GM18526 (cell line): ENCODE measurements around the gene KCNC1.

ENCODE experiments used
- POLR2A ChIP-seq: IDR thresholded peaks from 3 replicates; pipeline ENCODE4 v1.6.1; 2011; ENCODE audit not compliant: insufficient read length; ENCODE audit errors: extremely low read depth

Gene KCNC1

GRCh38 chr11:17722000-17722643, 12.5 kb upstream of the KCNC1 start:
- TF ChIP-seq POLR2A, result no peak

DNA sequence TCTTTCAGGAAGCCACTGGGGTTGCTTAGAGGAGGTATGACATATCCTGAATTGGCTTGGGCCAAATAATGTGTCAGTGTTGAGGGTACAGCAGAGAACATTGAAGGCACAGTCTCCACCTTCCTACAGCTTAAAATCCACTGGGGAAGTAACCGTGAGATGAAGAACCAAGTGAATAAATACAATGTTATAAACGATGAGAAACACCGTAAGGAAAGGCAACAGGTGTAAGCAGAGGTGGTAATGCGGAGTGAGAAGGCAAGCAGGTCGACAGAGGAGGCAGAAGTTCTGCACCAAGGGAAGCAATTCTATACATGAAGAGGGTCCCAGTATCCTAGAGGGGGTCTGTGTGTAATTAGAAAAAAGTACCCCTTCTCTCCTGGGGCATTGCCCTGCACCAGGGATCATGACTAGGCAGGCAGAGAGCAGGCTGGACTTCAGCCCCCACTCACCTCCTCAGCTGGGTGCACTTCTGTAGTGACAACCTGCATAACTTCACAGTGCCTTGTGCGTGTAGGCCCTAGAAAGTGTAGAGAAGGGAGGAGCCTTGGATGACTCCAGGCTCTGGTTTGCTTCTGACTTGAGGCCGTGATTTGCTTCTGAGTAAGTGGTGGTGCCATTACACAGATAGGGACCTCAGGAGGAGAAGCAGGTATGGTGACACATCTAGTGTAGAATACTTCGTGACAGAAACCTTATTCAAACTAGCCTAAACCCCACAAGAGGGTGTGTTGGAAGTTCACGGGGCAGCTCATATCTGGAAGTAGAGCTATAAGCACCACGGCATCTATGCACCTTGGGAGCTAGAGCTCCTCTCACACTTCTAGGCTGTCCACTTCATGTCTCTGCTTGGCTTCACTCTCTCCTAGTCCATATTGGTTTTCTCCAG, 10.3 kb upstream of the KCNC1 start:
- TF ChIP-seq POLR2A, result no peak

- no peak for TF ChIP-seq POLR2A
Measured at GRCh38 chr11:17725174-17725573, 9.4 kb upstream of the KCNC1 start.

GRCh38 chr11:17730137-17730536, 4.4 kb upstream of the KCNC1 start:
- no peak for TF ChIP-seq POLR2A

DNA sequence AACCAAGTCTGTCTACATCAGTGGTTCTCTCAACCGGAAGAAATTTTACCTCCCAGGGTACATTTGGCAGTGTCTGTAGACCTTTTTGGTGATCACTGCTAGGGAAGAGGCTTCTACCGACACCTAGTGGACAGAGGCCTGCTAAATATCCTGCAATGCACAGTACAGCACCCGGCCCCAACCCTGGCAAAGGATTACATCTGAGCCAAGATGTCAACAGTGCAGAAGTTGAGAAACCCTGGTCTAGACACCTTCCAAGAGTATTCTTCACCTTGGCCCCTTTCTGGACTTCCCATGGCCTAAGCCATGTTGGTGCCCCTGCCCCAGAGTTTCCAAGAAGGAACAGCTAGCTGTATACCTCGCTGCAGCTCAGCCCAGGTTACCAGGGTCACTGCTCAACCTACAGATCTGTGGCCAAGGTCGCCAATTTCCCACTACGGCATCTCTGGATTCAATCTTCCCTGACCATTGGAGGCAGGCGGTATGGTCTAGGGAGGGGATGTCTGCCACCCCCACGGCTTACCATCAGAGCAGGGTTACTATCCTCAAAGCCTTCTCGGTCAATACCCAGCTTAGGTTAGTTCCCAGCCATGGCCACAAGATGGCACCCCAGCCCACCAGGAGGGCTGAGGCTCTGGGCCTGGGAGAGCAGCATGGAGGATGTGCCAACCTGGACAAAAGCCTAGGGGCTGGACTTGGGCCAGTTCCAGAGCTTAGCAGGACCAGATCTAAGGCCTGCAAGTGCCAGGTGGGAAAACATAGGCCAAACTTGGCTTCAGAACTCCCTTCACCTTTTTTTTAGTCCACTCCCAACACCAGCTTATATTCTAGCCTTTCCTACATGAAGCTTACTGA, 3.7 kb upstream of the KCNC1 start:
- TF ChIP-seq POLR2A, result no peak

DNA sequence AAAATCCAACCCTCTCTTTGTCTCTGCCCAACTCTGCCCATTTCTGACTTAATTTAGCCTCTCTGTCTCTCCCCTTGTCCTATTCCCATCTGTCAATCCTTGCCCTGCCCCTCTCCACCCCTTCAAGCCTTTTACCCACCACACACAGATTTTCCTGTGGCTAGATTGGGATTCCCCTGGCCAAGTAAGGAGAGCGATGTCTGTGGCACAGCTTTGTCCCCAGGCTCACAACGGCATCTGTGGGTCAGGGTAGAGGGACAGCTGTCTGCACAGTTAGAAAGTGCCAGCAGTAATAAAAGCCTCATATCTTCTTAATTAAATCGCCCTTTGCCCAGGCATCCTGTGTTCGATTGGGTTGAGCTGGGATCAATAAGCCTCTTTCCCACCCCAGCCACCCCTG, 1.3 kb upstream of the KCNC1 start:
- no peak for TF ChIP-seq POLR2A

- no peak for TF ChIP-seq POLR2A
Measured at GRCh38 chr11:17734986-17735817, 621 bp downstream of the KCNC1 start.

DNA sequence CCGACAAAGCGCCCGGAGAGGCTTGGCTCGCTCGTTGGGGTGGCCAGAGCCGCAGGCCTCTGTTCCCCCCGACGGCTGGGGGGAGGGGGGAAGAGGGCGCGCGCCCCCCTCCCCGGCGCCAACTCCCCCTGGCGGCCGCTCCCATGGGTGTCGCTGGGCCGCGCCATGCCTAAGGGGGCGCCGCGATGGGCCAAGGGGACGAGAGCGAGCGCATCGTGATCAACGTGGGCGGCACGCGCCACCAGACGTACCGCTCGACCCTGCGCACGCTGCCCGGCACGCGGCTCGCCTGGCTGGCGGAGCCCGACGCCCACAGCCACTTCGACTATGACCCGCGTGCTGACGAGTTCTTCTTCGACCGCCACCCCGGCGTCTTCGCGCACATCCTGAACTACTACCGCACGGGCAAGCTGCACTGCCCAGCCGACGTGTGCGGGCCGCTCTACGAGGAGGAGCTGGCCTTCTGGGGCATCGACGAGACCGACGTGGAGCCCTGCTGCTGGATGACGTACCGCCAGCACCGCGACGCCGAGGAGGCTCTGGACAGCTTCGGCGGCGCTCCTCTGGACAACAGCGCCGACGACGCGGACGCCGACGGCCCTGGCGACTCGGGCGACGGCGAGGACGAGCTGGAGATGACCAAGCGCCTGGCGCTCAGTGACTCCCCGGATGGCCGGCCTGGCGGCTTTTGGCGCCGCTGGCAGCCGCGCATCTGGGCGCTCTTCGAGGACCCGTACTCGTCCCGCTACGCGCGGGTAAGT, 1.4 kb downstream of the KCNC1 start:
- TF ChIP-seq POLR2A, result no peak

GRCh38 chr11:17736579-17736893, 2.0 kb downstream of the KCNC1 start:
- no peak for TF ChIP-seq POLR2A

DNA sequence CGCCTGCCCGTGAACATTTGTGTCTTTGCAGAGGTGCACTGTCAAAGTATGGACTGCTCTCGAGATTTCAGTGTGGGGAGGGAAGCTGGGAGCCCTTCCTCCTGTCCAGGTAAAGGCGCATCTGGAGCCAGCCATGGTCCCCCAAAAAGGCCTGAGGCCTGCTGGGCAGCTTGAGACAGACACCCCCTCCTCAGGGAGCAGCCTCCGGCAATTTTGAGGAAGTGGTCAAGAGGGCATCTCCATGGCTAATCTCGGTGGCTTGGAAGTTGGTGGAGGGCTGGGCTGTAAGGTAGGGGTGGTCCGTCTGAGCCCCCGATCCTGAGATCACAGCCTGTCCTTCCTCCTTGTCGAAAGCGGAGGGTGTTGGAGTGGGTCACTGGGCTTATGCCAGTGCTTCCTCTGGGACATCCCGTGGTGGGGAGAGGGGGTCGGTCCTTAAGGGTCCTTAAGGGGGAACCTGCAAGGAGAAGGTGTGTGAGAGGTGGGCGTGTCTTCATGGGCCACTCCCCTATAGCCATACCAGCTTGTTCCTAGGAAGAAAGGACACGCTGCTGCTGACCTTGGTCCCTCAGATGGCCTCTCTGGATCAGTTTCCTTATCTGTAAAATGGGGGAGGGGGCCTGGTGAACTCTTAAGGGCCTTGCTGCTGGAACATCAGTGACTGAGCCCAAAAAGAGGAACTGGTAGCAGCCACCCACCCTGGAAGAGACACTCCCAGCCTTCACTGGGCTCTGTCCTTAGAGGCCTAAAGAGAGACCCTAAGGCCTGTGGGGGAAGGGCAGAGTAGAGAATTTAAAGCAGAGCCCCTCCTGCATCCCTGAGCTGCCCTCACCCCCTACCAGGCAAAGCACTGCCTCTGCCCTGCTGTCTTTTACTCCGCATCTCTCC, 2.6 kb downstream of the KCNC1 start:
- TF ChIP-seq POLR2A, result no peak

DNA sequence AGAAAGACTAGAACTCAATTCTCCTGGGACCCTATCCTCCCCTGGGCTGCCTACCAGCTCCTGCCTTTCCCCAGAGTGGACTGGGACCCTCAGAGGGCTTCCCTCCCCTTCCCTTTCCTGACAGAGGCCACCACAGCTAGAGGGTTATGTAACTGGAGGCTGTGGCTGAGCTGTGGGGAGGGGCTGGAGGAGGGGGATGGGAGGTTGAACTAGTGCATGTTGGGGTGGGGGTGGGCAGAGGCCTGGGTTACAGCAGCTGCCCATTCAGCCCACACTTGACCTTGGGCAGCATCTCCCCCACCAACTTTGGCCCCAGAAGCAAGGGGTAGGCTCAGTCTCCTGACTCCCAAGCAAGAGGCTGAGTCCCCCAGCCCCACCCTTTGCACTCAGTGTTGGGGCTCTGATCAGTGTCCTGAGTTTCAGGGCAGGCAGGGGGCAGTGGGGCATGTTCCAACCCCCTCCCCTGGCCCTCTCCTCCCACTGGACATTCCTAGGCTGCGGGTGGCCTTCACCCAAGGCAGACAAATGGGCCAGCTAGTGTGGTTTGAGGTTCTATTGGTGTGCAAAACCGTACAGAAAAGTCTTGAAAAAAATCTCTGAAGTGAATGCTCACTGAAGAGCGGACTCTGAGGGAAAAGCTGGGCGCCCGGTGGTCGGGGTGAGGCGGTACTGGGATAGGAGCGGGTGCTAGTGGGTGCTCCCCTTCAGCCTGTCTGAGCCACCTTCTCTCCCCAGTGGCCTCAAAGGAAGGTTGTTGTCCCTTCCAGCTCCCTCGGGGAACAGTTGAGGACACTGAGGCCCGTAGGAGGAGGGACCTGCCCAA, 3.8 kb downstream of the KCNC1 start:
- TF ChIP-seq POLR2A, result no peak

DNA sequence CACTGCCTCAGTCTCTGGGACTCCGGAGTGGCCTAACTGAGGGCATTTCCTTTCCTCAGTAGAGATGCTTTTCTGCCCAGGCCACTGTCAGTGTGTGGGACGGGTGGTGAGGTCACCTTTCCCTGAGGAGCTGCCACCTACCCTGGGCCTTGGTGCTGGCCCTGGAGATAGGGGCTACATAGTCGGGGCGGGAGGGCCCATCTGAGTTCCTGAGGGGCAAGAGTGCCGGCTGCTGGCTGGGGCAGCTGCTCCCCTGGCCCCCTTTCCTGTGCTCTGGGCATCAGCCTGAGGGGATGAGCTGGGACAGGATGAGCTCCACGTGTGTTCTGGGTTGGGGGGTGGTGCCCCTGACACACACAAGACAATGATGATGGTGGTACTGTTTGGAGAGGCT, 5.4 kb downstream of the KCNC1 start:
- no peak for TF ChIP-seq POLR2A
